ENCODE results near the gene LEAP2. TPM values are rescaled to one million over a fixed set of nuclear protein-coding genes. Genes with fewer than 3 reads are reported as not detected.
A peak's percentile ranks its signal among the peaks of the same experiment; 100 is the strongest.

Gene LEAP2
- total RNA-seq, 1 donor from 2014 or later: 1.9 TPM

GRCh38 chr5:132905938-132906337 lies 32.5 kb downstream of the LEAP2 start:
- no peaks in the 10 kb centered on the region for H3K27me3 ChIP-seq (ENCODE audit: low read depth)
- H3K4me1 ChIP-seq: peaks cover 46% of the 10 kb centered on the region
- no peak overlapping the region for H3K27ac ChIP-seq (replicated peaks)
- no peak for DNase-seq
- peaks cover 21% of the 10 kb centered on the region for H3K36me3 ChIP-seq
- peak; percentile 13 for TF ChIP-seq CTCF (IDR thresholded peaks at IDR 0.05; ENCODE audit: borderline replicate concordance)
- intact Hi-C loops (cut with micrococcal nuclease): no loop called here
- H3K4me3 ChIP-seq: no peak overlapping the region
- no peaks in the 10 kb centered on the region for H3K9me3 ChIP-seq (replicated peaks)

GRCh38 chr5:132907161-132907560 lies 33.7 kb downstream of the LEAP2 start:
- intact Hi-C loops (cut with micrococcal nuclease): no loop called here
- H3K36me3 ChIP-seq: peaks cover 25% of the 10 kb centered on the region
- no peak for TF ChIP-seq CTCF (IDR thresholded peaks at IDR 0.05; ENCODE audit: borderline replicate concordance)
- H3K9me3 ChIP-seq (replicated peaks): no peaks in the 10 kb centered on the region
- H3K27me3 ChIP-seq (ENCODE audit: low read depth): no peaks in the 10 kb centered on the region
- DNase-seq: no peak
- no peak overlapping the region for H3K27ac ChIP-seq (replicated peaks)
- H3K4me3 ChIP-seq: no peak overlapping the region
- peaks cover 46% of the 10 kb centered on the region for H3K4me1 ChIP-seq

- intact Hi-C loops (cut with micrococcal nuclease): no loop called here
- H3K4me3 ChIP-seq: no peak overlapping the region
- H3K4me1 ChIP-seq: peaks cover 46% of the 10 kb centered on the region
- peaks cover 34% of the 10 kb centered on the region for H3K36me3 ChIP-seq
- no peak overlapping the region for H3K27ac ChIP-seq (replicated peaks)
- H3K9me3 ChIP-seq (replicated peaks): no peaks in the 10 kb centered on the region
- H3K27me3 ChIP-seq (ENCODE audit: low read depth): no peaks in the 10 kb centered on the region
- TF ChIP-seq CTCF (IDR thresholded peaks at IDR 0.05; ENCODE audit: borderline replicate concordance): no peak
- DNase-seq: no peak
Observed at GRCh38 chr5:132909702-132910101, 36.2 kb downstream of the LEAP2 start.

- Histone ChIP-seq H3K36me3 (peaks cover 42% of the 10 kb centered on the region), H3K9me3 (replicated peaks) (no peaks in the 10 kb centered on the region), H3K4me1 (peaks cover 2% of the 10 kb centered on the region), H3K4me3 (no peak overlapping the region), H3K27me3 (ENCODE audit: low read depth) (no peaks in the 10 kb centered on the region), H3K27ac (replicated peaks) (no peak overlapping the region)
- intact Hi-C loops (cut with micrococcal nuclease): no loop called here
- DNase-seq: no peak
- TF ChIP-seq CTCF (IDR thresholded peaks at IDR 0.05; ENCODE audit: borderline replicate concordance): no peak
Observed at GRCh38 chr5:132915681-132916080, 42.2 kb downstream of the LEAP2 start.

- no peak for DNase-seq
- H3K27me3 ChIP-seq (ENCODE audit: low read depth): no peaks in the 10 kb centered on the region
Observed at GRCh38 chr5:132916086-132916485, 42.6 kb downstream of the LEAP2 start.

More at GRCh38 chr5:132916086-132916485, 42.6 kb downstream of the LEAP2 start:
- peaks cover 46% of the 10 kb centered on the region for H3K36me3 ChIP-seq
- no peaks in the 10 kb centered on the region for H3K4me1 ChIP-seq
- TF ChIP-seq CTCF (IDR thresholded peaks at IDR 0.05; ENCODE audit: borderline replicate concordance): no peak
- H3K9me3 ChIP-seq (replicated peaks): no peaks in the 10 kb centered on the region
- H3K27ac ChIP-seq (replicated peaks): no peak overlapping the region
- H3K4me3 ChIP-seq: no peak overlapping the region
- intact Hi-C loops (cut with micrococcal nuclease): no loop called here

Other genes with a start within 250 kb of the LEAP2 start
- gene IL13, start 215.5 kb upstream of the LEAP2 start, total RNA-seq: not detected
- gene IL4, start 199.7 kb upstream of the LEAP2 start, total RNA-seq: not detected
- 11.9 TPM for gene KIF3A, start 136.1 kb upstream of the LEAP2 start, total RNA-seq
- 0.08 TPM for gene CCNI2, start 126.2 kb upstream of the LEAP2 start, total RNA-seq
- 27.2 TPM for gene SEPTIN8, start 96.4 kb upstream of the LEAP2 start, total RNA-seq
- gene SOWAHA, start 60.4 kb upstream of the LEAP2 start, total RNA-seq: not detected
- 4.9 TPM for gene SHROOM1, start 43.0 kb upstream of the LEAP2 start, total RNA-seq
- gene GDF9, start 7.2 kb upstream of the LEAP2 start, total RNA-seq: 0.52 TPM
- 1,839 TPM for gene UQCRQ, start 7.0 kb upstream of the LEAP2 start, total RNA-seq
- gene AFF4, start 90.0 kb downstream of the LEAP2 start, total RNA-seq: 32.1 TPM
- gene ZCCHC10, start 152.9 kb downstream of the LEAP2 start, total RNA-seq: 18.7 TPM
- gene HSPA4, start 178.3 kb downstream of the LEAP2 start, total RNA-seq: 80.2 TPM